ENCODE measurements around the gene PIWIL1.

DNA sequence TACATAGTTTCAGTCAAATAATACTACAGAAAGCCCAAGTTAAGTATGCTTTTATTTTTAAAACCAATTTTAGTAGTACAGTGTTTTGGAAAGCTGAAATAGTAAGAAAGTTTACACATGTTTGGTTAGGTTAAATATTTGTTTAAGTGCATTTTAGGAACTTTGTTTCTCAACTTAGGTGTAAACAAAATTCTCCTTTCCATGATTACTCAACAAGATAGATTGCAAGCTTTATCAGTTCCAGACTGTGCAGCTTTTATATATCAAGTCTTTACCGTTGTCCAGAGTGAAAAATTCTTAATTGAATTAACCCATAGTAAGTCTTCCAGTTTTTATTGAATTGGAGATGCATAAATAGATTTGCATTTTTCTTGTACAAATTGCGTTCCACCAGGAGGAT, 45.1 kb downstream of the PIWIL1 start:
- TF ChIP-seq, protein P1, sequence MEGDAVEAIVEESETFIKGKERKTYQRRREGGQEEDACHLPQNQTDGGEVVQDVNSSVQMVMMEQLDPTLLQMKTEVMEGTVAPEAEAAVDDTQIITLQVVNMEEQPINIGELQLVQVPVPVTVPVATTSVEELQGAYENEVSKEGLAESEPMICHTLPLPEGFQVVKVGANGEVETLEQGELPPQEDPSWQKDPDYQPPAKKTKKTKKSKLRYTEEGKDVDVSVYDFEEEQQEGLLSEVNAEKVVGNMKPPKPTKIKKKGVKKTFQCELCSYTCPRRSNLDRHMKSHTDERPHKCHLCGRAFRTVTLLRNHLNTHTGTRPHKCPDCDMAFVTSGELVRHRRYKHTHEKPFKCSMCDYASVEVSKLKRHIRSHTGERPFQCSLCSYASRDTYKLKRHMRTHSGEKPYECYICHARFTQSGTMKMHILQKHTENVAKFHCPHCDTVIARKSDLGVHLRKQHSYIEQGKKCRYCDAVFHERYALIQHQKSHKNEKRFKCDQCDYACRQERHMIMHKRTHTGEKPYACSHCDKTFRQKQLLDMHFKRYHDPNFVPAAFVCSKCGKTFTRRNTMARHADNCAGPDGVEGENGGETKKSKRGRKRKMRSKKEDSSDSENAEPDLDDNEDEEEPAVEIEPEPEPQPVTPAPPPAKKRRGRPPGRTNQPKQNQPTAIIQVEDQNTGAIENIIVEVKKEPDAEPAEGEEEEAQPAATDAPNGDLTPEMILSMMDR (IDR thresholded peaks at IDR 0.05; ENCODE audit: low read depth, low read length): no peak
- TF ChIP-seq MYC (IDR thresholded peaks at IDR 0.05; ENCODE audit: low read depth, low read length): no peak
- TF ChIP-seq, protein P2, sequence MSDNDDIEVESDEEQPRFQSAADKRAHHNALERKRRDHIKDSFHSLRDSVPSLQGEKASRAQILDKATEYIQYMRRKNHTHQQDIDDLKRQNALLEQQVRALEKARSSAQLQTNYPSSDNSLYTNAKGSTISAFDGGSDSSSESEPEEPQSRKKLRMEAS (IDR thresholded peaks at IDR 0.05; ENCODE audit: low read depth, low read length): no peak
- TF ChIP-seq POLR2A (IDR thresholded peaks at IDR 0.05; ENCODE audit: extremely low read depth, insufficient read length): no peak

Measured in NB4 (cell line).